Brain microvascular endothelial cell (primary cell): ENCODE measurements around the gene YAF2.

Experiments
- DNase-seq: peaks from one replicate; pipeline ENCODE4 v3.0.0-alpha.2; 2020
- H3K27ac ChIP-seq: fragments of 250-450 bp; sonication (Bioruptor Pico); 2 replicates; pipeline ENCODE4 v1.5.1; 2020; ENCODE audit warnings: mild to moderate bottlenecking, moderate library complexity
- H3K27me3 ChIP-seq: fragments of 250-450 bp; sonication (Bioruptor Pico); replicated peaks from 2 replicates; pipeline ENCODE4 v1.5.1; 2020; ENCODE audit warnings: mild to moderate bottlenecking
- H3K36me3 ChIP-seq: fragments of 250-450 bp; sonication (Bioruptor Pico); replicated peaks from 2 replicates; pipeline ENCODE4 v1.5.1; 2020; ENCODE audit warnings: mild to moderate bottlenecking
- H3K4me3 ChIP-seq: 2 replicates; pipeline ENCODE4 v1.5.1; 2011; ENCODE audit warnings: low read depth, mild to moderate bottlenecking, control low read depth, low read length, moderate library complexity
- in situ Hi-C: cut with HindIII; loops from 2 replicates; pipeline ENCODE4 v1.10.0; 2017; ENCODE audit warnings: low sequenced_read_pairs, low pct_ligation_motif_present
- TF ChIP-seq, protein P1 (sequence below): IDR thresholded peaks from 2 replicates; pipeline ENCODE4 v1.5.1; 2011; ENCODE audit warnings: low read depth, mild to moderate bottlenecking, moderate library complexity, low read length, control low read depth, inconsistent platforms; ENCODE audit errors: missing control alignments

Gene YAF2

GRCh38 chr12:42273706-42274105 is 35.7 kb upstream of the YAF2 start:
- no peaks in the 10 kb centered on the region for H3K36me3 ChIP-seq
- no peak overlapping the region for H3K27ac ChIP-seq
- TF ChIP-seq, protein P1, sequence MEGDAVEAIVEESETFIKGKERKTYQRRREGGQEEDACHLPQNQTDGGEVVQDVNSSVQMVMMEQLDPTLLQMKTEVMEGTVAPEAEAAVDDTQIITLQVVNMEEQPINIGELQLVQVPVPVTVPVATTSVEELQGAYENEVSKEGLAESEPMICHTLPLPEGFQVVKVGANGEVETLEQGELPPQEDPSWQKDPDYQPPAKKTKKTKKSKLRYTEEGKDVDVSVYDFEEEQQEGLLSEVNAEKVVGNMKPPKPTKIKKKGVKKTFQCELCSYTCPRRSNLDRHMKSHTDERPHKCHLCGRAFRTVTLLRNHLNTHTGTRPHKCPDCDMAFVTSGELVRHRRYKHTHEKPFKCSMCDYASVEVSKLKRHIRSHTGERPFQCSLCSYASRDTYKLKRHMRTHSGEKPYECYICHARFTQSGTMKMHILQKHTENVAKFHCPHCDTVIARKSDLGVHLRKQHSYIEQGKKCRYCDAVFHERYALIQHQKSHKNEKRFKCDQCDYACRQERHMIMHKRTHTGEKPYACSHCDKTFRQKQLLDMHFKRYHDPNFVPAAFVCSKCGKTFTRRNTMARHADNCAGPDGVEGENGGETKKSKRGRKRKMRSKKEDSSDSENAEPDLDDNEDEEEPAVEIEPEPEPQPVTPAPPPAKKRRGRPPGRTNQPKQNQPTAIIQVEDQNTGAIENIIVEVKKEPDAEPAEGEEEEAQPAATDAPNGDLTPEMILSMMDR, result no peak
- no peak for DNase-seq
- in situ Hi-C loops, result no loop called here
- no peaks in the 10 kb centered on the region for H3K27me3 ChIP-seq
- H3K4me3 ChIP-seq, result no peak overlapping the region

- DNase-seq, result no peak
- TF ChIP-seq, protein P1, result no peak
These were observed 32.5 kb upstream of the YAF2 start for GRCh38 chr12:42270596-42270995.

GRCh38 chr12:42267413-42268190 is 29.6 kb upstream of the YAF2 start:
- H3K27ac ChIP-seq, result no peak overlapping the region
- DNase-seq, result no peak
- no peaks in the 10 kb centered on the region for H3K36me3 ChIP-seq
- in situ Hi-C loops, result no loop called here
- H3K4me3 ChIP-seq, result no peak overlapping the region
- no peaks in the 10 kb centered on the region for H3K27me3 ChIP-seq
- TF ChIP-seq, protein P1, result no peak

More at GRCh38 chr12:42270596-42270995, 32.5 kb upstream of the YAF2 start:
- in situ Hi-C loops, result no loop called here
- Histone ChIP-seq H3K27ac (no peak overlapping the region), H3K27me3 (no peaks in the 10 kb centered on the region), H3K4me3 (no peak overlapping the region), H3K36me3 (no peaks in the 10 kb centered on the region)

- no peak overlapping the region for H3K27ac ChIP-seq
- in situ Hi-C loops, result no loop called here
- DNase-seq, result no peak
- no peaks in the 10 kb centered on the region for H3K36me3 ChIP-seq
- TF ChIP-seq, protein P1, result no peak
- no peak overlapping the region for H3K4me3 ChIP-seq
- H3K27me3 ChIP-seq, result no peaks in the 10 kb centered on the region
These were observed 28.7 kb upstream of the YAF2 start for GRCh38 chr12:42266579-42267230.

DNA sequence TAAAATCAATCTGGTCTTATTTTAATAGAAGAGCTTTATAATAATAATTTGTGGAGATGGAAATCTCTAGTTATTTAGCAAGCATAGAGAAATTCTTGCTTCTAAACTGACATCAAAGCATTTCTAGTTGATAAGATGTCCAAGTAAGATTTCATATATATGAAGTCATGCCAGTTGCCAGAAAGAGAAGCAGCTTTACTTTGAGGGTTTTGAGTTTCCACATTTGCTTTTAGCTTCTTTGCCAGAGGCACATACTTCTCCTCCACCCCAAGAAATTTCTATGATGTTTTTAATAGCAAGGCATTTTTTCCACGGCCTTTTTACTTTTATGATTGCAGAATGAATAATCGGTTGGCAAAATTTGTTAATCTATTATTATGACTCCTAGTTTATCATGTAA is 24.2 kb upstream of the YAF2 start:
- no peaks in the 10 kb centered on the region for H3K36me3 ChIP-seq
- no peak overlapping the region for H3K27ac ChIP-seq
- in situ Hi-C loops, result no loop called here
- TF ChIP-seq, protein P1, result no peak
- no peaks in the 10 kb centered on the region for H3K27me3 ChIP-seq
- H3K4me3 ChIP-seq, result no peak overlapping the region
- DNase-seq, result no peak
